Thoracic aorta (tissue), 2 donors: ENCODE measurements around the gene EIPR1. TPM values are rescaled to one million over a fixed set of nuclear protein-coding genes. Genes with fewer than 3 reads are reported as not detected.

Source experiments
- ATAC-seq: fragments of 150-250 bp; one replicate; pipeline ENCODE4 v1.8.0; 2017; ENCODE audit warnings: low read depth; ENCODE audit not compliant: insufficient number of reproducible peaks, low FRiP score
- DNase-seq: peaks from one replicate; pipeline ENCODE4 v3.0.0-alpha.2; 2020; ENCODE audit warnings: low spot score
- H3K27ac ChIP-seq, 2 donors: fragments of 200-600 bp; sonication (generic); 1 replicate in 1 of 2; 2 replicates in 1 of 2; pipeline ENCODE4 v1.5.1; 2016; ENCODE audit warnings: mild to moderate bottlenecking in 2 of 2, moderate library complexity in 2 of 2
- H3K27me3 ChIP-seq: fragments of 200-600 bp; sonication (generic); replicated peaks from 2 replicates; pipeline ENCODE4 v1.6.0; 2016; ENCODE audit warnings: mild to moderate bottlenecking; ENCODE audit not compliant: insufficient read depth
- H3K36me3 ChIP-seq: fragments of 200-600 bp; sonication (generic); one replicate; pipeline ENCODE4 v1.5.1; 2016
- H3K4me1 ChIP-seq, 2 donors: fragments of 200-600 bp; sonication (generic); 1 replicate in 1 of 2; 2 replicates in 1 of 2; pipeline versions ENCODE4 v1.5.1 to v1.6.0; 2016; ENCODE audit warnings: low read depth in 2 of 2, mild to moderate bottlenecking in 1 of 2; ENCODE audit not compliant: control insufficient read depth in 1 of 2
- H3K4me3 ChIP-seq: fragments of 200-600 bp; sonication (generic); 2 replicates; pipeline ENCODE4 v1.5.1; 2016; ENCODE audit warnings: mild to moderate bottlenecking
- H3K9me3 ChIP-seq: fragments of 200-600 bp; sonication (generic); 2 replicates; pipeline ENCODE4 v1.5.1; 2016
- CTCF ChIP-seq: fragments of 200-600 bp; sonication (generic); IDR thresholded peaks from one replicate; pipeline ENCODE4 v1.5.1; 2019; ENCODE audit warnings: antibody characterized with exemption
- total RNA-seq, 2 donors: library from RNA; depleted of rRNA; stranded (reverse); fragments of >200 nt; gene quantifications; one replicate each; pipeline versions ENCODE4 v1.1.0 to v1.2.3, GENCODE V29; 2016

Gene EIPR1
- total RNA-seq, 2 donors from 2014 or later, result 17.9 to 40.6 TPM

GRCh38 chr2:3142210-3142609 is 235.4 kb downstream of the EIPR1 start:
- no peak overlapping the region for H3K27ac ChIP-seq
- no peak overlapping the region for H3K4me3 ChIP-seq
- no peaks in the 10 kb centered on the region for H3K27me3 ChIP-seq
- H3K4me1 ChIP-seq, result no peaks in the 10 kb centered on the region
- TF ChIP-seq CTCF, result no peak
- H3K9me3 ChIP-seq, result no peaks in the 10 kb centered on the region
- no peaks in the 10 kb centered on the region for H3K36me3 ChIP-seq
- DNase-seq (no peak), ATAC-seq (no peak)

- H3K9me3 ChIP-seq, result no peaks in the 10 kb centered on the region
- DNase-seq, result no peak
- no peak overlapping the region for H3K27ac ChIP-seq
- TF ChIP-seq CTCF, result no peak
- H3K27me3 ChIP-seq, result no peaks in the 10 kb centered on the region
- ATAC-seq, result no peak
- H3K36me3 ChIP-seq, result no peaks in the 10 kb centered on the region
- H3K4me1 ChIP-seq, result no peaks in the 10 kb centered on the region
- H3K4me3 ChIP-seq, result no peak overlapping the region
Observed at GRCh38 chr2:3141696-3142095, 235.9 kb downstream of the EIPR1 start.

- H3K27ac ChIP-seq, result no peak overlapping the region
- no peak overlapping the region for H3K4me3 ChIP-seq
- no peaks in the 10 kb centered on the region for H3K36me3 ChIP-seq
- H3K9me3 ChIP-seq, result no peaks in the 10 kb centered on the region
- ATAC-seq (no peak), DNase-seq (no peak)
- no peak for TF ChIP-seq CTCF
- no peaks in the 10 kb centered on the region for H3K4me1 ChIP-seq
- H3K27me3 ChIP-seq, result no peaks in the 10 kb centered on the region
Observed at GRCh38 chr2:3139906-3140305, 237.7 kb downstream of the EIPR1 start.

Other genes with a start within 250 kb of the EIPR1 start
- gene TRAPPC12, start 1.9 kb upstream of the EIPR1 start, total RNA-seq, result 100 to 1,000 TPM; 121 to 180 TPM
- 100 to 1,000 TPM; 120 to 126 TPM for gene ADI1, start 141.7 kb upstream of the EIPR1 start, total RNA-seq
- gene RNASEH1, start 180.5 kb upstream of the EIPR1 start, total RNA-seq, result 10 to 100 TPM; 15.0 to 26.2 TPM
- 1,000 to 10,000 TPM; 1,181 to 1,621 TPM for gene RPS7, start 197.4 kb upstream of the EIPR1 start, total RNA-seq
- 10 to 100 TPM in 1 of 2 donors, 1 to 10 TPM in 1; 9.4 to 22.5 TPM for gene COLEC11, start 217.3 kb upstream of the EIPR1 start, total RNA-seq